HG03139 (cell line): ENCODE results near the gene IGFBP2.
"Not testable (repeated sequence)": the region's sequence is repeated elsewhere in the genome, so short reads cannot be mapped to it uniquely, and the experiment has no call there.

Experiments
- ATAC-seq: cut with Tn5 transposase; IDR thresholded peaks from one replicate; pipeline ENCODE4 v1.9.1; 2021; ENCODE audit not compliant: unreplicated experiment

Gene IGFBP2, protein sequence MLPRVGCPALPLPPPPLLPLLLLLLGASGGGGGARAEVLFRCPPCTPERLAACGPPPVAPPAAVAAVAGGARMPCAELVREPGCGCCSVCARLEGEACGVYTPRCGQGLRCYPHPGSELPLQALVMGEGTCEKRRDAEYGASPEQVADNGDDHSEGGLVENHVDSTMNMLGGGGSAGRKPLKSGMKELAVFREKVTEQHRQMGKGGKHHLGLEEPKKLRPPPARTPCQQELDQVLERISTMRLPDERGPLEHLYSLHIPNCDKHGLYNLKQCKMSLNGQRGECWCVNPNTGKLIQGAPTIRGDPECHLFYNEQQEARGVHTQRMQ

DNA sequence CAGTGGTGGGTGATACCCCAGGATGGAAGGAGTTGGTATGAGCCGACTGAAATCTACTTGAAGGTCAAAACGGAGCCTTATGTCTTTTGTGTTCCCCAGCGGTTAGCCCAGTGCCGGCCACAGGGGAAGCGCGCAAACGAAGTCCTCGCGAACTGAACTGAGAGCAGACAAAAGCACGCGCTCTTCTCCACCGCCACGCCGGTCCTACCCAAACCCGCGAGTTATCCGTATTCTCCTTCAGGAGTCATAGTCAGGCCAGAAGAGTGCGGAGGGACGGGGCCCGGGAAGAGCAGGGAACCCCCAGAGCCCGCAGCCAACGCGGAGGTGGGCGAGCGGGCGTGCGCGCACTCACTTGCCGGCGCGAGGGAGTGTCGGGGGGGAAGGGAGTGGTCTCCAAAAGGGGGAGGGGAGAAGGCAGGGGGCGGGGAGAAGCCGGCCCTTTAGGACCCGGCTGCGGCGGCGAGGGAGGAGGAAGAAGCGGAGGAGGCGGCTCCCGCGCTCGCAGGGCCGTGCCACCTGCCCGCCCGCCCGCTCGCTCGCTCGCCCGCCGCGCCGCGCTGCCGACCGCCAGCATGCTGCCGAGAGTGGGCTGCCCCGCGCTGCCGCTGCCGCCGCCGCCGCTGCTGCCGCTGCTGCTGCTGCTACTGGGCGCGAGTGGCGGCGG lies at the start of gene IGFBP2:
TSS of gene IGFBP2 (plus strand) at position 469 of the 664 bp plus-strand sequence. CDS start at position 573, 104 bp downstream.
- no peak for ATAC-seq

DNA sequence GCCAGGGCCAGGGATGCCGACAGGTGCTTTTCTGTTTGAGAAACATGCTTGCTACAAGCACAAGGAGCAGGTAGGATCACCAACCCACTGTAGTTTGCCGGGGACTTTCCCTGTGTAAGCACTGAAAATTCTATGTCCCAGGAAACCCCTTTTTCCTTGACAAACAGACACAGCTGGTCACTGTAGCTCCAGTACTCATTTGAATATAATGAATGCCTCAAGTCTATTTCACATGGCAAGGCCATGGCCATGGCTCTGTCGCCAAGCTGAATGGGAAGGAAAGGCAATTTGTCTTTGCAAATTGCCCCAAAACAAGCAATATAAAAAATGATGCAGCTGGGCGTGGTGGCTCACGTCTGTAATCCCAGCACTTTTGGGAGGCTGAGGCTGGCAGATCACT lies 49.6 kb upstream of the IGFBP2 start:
- ATAC-seq = no peak

DNA sequence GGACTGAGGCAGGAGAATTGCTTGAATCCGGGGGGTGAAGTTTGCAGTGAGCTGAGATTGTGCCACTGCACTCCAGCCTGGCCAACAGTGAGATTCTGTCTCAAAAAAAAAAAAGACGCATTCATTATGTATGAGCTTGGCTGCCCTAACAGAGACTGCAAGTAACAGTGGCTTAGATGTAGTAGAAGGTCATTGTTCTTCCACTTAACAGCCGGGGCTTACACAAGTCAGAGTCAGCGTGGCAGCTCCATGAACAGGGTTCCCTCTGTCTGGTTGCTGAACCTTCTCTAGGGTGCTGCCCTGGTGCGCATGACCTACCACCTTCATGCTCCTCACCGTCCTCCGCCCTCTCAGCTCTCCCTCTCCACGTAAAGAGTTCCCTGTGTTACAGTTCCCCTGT lies 49.1 kb upstream of the IGFBP2 start:
- no peak for ATAC-seq

DNA sequence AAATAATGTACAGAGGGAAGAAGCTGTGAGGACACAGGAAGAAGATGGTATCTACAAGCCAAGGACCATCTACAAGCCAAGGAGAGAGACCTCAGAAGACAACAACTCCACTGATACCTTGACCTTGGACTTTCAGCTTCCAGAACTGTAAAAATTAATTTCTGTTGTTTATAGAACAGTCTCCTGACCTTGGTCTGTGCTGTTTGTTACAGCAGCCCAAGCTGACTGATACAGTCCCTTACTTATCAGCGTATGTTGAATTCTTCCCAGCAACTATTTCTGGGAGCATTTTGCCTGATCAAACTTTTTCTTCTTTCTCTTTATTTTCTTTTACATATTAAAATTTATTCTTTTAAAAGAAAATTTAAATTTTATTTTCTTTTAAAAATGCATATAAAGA lies 47.8 kb upstream of the IGFBP2 start:
- no peak for ATAC-seq

DNA sequence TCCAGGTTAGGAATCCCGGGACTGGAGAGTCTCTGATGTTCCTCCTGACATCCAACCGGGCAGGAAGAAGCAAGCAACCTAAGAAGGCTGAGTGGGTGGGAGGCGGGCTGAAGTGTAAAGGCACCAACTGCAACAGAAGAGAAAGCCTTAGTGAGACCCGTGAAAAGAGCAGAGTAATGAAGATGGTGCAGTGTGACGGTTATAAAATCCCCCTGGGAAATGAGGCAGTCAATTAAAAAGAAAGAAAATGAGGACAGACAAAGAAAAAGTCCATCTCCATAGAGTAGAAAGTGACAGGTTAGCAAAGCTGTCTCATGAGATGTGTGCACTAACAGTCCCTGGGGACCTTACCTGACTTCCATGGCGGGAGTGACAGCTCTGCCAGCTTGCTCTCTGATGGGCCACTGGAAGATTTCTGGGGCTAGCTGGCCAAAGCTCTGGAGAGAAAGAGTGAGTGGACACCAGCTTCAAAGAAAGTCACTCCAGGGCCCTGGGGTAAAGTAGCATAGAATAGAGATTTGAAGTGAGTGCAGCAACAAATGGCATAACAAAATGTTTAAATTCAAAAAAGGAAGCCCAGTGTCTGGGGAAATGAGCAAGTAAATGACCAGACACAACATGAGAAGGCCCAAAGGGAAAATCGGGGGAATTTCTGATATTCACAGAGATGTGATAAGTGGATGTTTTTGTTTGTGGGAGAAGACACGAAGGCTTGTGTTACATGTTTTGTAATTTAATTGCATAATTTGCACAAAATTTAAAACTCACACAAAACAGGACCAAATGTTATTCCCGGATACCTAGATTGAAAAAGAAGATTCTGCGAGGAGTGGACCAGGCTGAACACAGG lies 44.1 kb upstream of the IGFBP2 start:
- no peak for ATAC-seq

DNA sequence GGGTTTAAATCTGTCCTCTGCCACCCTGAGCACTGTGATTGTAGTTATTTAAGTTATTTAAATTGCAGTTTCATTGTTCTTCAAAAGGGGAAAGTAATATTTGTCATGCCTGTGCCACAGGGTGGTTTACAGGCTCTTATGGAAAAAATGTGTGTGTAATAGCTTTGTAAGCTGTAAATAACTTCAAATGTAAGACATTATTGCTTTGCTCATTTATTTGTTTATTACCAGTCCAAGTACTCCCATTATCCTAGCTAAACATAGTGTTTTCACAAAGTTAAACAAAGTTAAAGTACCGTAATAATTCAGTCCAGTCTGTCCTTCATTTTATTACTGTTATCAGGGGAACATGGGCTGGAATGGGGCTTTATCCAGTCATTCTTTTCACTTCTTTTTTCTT lies 43.4 kb upstream of the IGFBP2 start:
- ATAC-seq = no peak

DNA sequence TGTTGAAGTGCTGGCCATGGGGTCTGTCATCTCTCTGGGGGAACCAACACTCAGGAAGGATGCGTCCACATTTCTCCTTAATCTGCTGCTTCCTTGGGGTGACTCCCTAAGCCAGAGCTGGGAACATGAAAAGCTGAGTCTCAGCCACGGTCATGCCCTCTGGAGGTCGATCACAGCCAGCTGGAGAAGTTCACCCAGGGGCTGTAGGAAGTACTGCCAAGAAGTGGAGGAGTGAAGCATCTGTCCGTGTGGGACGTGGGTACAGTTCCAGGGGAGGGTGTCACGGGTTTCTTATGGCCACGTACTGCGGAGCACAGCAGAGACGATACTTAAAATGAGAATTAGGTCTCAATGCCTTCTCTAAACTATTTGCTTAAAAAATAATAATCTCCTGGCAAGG lies 42.4 kb upstream of the IGFBP2 start:
- ATAC-seq = no peak

DNA sequence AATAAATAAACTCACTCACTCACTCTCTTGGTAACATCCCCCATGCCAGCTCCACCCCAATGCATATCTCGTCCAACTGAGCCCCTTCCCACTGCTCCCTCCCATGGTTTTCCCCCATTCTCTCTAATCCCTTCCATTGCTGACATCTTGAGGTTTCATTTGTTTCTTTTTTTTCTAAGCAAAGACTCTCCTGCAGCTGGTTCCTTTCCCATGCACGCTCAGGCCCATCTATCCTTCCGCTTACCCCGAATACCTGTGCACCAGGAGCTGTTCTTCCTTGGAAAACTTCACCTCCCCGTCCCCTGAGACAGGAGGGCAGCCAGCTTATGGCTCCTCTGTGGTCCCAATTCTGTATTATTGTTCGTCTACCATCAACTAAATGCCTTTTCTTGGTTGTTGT lies 41.7 kb upstream of the IGFBP2 start:
- ATAC-seq = no peak

DNA sequence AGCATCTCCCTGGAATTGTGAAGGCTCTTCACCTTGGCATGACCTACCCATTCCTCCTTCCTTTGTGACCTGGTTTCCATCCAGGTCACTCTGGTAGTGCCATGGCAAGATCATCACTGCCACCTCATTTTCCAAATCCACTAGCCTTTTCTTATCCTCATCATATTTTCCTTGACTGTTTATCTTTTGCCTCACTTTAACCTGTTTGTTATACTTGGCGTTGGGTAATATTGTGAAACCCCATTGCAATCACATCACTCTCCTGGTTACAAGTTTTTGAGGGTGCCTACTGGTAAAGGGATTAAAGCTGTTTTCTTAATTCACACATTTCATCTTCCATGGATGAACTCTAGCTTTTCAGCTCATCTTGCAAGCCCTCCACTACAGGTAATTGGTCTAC lies 39.1 kb upstream of the IGFBP2 start:
- ATAC-seq = no peak

DNA sequence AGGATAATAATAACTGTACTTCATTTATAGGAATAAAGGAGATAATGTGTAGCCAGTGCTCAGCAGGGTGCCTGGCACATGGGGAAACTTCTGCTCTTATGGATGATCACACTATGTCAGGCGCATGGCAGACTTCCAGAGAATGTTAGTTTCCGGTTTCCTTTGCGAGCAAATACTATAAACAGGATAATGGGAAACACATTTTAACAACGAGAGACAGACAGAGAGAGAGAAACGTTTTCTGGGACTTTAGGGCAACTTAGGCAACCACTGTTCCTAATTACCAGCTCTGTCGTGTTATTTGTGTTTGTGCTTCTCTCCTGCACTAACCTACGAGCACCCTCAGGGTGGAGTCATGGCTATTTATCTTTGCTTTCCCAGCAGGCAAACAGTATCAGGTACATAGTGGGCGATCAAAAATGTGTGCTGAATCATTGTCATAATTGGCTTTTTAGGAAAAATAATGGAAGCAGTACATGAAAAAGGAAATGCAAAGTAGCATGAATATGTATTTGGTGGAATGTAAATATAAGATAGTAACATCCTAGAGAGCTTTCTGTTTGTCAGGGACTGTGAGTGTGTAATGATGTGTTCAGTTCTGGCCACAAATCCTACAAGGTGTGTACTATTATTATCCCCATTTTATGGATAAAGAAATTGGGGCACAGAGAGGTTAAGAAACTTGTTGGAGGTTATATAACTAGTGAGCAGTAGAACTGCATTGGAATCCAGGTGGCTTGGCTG lies 36.8 kb upstream of the IGFBP2 start:
- ATAC-seq = no peak

DNA sequence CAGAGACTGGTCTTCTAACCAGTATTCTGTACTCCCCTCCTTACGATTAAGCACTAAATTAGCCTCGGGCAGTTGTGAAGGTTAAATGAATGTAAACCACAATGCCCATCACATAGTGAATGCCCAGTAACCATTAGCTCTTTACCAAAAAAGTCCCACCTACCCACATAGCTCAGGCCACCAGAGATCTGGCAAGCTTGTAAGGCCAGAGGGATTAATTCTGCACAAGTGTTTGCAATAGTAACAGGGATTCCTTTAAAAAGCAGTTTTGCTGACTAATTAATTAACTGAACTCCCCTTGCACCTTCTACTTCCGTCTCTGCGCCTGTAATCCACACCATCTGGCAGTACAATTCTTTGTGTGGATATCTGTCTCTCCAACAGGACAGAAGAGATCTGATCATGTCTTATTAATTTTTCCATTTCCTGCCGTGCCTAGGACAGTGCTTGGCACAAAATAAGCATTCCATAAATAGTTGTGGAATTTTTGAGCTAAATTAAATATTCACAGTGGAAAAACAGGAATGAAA lies 36.2 kb upstream of the IGFBP2 start:
- ATAC-seq = no peak

DNA sequence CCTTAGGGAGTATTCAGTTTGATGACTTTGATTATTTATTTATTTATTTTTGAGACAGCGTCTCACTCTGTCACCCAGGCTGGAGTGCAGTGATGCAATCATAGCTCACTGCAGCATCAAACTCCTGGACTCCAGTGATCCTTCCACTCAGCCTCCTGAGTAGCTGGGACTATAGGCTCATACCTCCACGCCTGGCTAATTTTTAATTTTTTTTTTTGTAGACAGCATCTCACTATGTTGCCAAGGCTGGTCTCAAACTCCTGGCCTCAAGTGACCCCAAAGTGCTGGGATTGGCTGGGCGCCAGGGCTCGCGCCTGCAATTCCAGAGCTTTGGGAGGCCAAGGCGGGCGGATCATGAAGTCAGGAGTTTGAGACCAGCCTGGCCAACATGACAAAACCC lies 35.4 kb upstream of the IGFBP2 start:
- ATAC-seq = not testable (repeated sequence)

DNA sequence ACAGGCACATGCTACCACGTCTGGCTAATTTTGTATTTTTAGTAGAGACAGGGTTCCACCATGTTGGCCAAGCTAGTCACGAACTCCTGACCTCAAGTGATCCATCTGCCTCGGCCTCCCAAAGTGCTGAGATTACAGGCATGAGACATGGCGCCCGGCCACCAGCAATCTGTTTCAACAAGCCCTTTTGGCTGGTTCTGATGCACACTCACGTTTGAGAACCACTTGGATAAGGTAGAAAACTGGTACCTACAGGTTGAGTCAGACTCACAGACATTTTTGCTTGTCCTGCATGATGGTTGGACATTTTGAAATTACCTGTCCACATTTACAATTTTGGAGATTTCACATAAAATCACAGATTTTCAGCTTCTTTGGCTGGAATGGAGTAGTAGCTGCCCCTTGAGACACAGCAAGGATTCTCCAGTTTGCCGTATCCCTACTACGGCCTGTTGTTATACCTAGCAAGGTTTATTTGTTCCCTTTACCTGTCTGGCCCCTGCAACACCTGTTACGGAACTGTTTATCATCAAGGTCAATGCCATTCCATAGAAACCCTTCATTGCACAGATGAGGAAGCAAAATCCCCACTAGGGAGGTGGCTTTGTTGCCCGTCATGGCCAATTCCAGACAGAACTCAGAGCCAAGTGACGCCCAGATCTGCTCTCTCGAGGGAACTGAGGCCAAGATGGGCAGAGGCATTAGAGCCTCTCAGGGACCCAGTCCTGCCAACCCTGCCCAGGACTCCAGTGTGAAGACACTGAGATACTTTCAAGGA lies 31.4 kb upstream of the IGFBP2 start:
- ATAC-seq = no peak

DNA sequence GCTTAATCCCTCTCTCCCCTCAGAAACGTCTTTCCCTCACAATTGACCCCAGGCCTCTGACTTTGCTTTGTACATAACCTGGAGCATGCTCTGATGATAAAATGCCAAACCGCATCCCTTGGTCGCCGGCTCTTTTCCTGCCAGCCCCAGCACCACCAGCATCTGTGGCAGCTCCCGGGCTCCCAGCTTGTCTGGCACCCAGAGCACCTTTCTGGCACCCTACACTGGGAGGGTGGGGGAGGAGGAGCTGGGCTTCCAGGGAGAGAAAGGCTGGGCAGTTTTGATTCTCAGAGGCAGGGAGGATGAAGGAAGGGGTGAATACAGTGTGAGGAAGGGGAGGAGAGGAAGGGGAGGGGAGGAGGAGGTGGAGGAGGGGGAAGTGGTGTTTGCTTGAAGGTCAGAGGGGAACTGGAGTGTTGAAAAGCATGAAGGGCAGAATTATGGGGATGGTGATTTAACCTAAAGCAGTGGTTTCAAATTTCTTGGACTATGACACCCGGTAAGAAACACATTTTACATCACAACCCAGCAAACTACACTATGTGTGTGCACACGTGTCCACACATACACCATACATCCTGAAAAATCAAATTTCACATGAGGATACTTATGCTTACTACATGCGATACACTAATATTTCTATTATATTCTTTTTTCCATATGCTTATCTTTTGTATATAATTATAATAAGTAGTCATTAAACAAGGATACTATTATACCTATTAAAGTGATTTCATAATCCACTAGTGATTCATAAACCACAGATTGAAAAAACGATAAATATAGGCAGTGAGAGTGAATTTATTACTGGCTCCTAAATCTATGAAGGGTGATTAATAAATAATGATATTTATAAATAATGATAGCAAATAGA lies 30.0 kb upstream of the IGFBP2 start:
- ATAC-seq = no peak

DNA sequence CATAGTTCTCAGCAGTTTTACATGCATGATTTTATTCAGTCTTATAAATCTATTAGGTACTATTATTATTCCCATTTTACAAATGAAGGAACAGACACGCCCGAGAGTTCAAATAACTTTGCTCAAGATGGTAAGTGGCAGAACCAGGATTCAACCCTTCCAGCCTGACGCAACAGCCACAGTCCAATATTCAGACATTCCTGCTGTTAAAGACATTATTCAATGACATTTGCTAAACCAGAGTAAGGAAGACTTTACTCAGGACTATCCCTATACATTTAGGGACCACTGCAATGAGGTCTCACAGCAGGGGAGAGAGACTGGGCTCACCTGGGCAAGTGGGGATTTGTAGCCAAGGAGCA lies 29.4 kb upstream of the IGFBP2 start:
- ATAC-seq = no peak

DNA sequence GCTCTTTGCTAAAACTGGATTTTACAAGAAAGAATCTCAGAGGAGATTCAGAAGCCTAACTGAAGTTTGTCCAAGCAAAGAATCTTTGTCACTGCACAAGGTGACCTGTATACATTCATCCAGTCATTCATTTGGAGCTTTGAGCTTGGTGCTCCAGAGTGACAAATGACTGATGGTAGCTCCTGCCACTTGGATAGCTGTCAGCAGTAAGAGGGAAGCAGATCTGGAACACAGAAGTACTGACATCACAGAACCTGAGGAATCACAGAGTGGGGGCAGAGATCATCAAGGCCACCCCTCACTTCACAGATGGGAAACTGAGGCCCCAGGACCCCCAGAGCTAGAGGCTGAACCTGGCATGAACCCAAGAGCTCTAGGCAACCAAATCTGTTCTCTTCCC lies 28.8 kb upstream of the IGFBP2 start:
- no peak for ATAC-seq

DNA sequence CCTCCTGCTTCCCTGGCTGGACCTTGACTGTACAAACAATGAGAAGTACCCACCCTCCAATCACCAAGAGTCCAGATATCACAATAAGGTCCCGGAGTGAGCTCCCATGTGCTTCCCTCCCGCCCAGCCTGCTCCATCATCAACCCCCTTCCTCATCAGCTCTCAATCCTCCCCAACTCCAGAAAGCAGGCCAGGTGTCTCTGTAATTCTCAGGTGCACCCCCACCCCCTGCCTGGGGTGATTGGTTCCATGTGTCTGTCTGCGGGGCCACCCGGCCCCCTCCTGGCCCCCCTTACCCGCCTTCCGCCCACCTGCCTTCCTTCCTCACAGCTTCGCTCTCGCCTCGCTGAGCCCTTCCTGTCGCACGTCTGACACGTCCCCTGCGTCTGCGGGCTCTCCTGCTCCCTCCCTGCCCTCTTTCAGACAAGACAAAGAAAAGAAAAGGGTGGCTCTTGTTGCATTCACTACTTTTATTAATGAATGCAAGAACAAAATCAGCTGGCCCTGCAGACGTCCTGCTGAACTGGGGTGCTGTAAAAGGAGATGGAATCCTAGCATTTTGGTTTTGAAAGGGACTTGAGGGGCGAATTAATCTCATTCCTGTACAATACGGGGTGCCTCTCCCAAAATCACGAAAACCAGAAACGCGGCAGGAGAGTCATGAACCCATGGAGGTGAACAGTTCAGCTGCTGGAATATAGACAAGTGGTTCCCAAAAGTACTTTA lies 26.5 kb upstream of the IGFBP2 start:
- peak; percentile 92 for ATAC-seq

DNA sequence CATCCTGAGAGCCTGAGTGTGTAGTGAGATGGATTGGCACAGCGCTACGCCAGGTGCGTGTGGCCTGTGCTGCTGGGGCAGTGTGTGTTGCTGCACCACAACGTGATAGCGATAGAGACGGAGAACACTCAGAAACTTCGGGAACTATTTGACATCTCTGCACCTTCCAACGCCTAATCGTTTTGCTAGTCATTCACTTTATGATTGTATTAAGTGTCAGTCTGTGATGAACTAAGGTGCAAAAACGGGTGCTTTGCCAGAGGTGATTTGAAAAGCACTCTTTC lies 26.0 kb upstream of the IGFBP2 start:
- no peak for ATAC-seq

DNA sequence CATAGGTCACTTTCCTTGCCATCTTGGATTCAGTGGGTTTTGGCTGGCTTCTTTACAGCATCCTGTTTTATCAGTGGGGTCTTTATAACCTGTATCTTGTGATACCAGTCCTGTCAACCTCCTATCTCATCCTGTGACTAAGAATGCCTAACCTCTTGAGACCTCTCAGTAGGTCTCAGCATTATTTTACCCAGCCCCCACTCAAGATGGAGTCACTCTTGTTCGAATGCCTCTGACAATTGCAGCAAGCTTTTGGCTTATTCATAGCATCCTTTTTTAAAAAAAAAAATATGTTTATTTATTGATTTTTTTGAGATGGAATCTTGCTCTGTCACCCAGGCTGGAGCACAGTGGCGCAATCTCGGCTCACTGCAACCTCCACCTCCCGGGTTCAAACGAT lies 24.7 kb upstream of the IGFBP2 start:
- ATAC-seq = no peak
